ENCODE measurements around the gene ABLIM3. TPM values are rescaled to one million over a fixed set of nuclear protein-coding genes. Genes with fewer than 3 reads are reported as not detected.
"Not testable (repeated sequence)": the region's sequence is repeated elsewhere in the genome, so short reads cannot be mapped to it uniquely, and the experiment has no call there.

The ABLIM3 gene
- total and polyA plus RNA-seq, 2 of the 13 experiments (the other 11 are each of a cell fraction or from before 2014, with no cell fraction given): 0.53 to 6.3 TPM

GRCh38 chr5:149187617-149188016, 46.3 kb downstream of the ABLIM3 start:
- H3K9me3 ChIP-seq (ENCODE audit: low read length); H3K9ac ChIP-seq (ENCODE audit: insufficient read depth, low read depth, low read length); intact Hi-C loops (cut with micrococcal nuclease; ENCODE audit: unreplicated experiment); POLR2A ChIA-PET; H3K79me2 ChIP-seq (ENCODE audit: insufficient read depth, low read length); H3K4me2 ChIP-seq (ENCODE audit: low read depth, low read length); ATAC-seq; H3K27me3 ChIP-seq (ENCODE audit: control insufficient read depth in 1 of 2, insufficient read depth in 2 of 2, low read length in 2 of 2); DNase-seq (ENCODE audit: low spot score); in situ Hi-C loops (cut with HindIII; ENCODE audit: extremely low pct_ligation_motif_present, low pct_unique_long_range_greater_than_20kb); H3K4me1 ChIP-seq (ENCODE audit: insufficient read depth, low read length); H3K36me3 ChIP-seq (replicated peaks in 1 of 2; ENCODE audit: control insufficient read depth in 1 of 2, insufficient read depth in 2 of 2, low read length in 2 of 2); FAIRE-seq; CTCF ChIA-PET (ENCODE audit: low intra/inter-chr PET ratio, low total read pairs); BruUV-seq (replicated peaks); H3K4me3 ChIP-seq (replicated peaks in 1 of 3; ENCODE audit: insufficient read depth in 1 of 3, low read depth in 2 of 3, low read length in 3 of 3); H3K27ac ChIP-seq (ENCODE audit: extremely low read length, insufficient read depth, low read length); H4K20me1 ChIP-seq (ENCODE audit: insufficient read depth, low read length); H2AFZ ChIP-seq (ENCODE audit: low read length): not testable (repeated sequence)
- WGBS (ENCODE audit: low lambda C conversion rate): 94% methylated on average over 10 of the region's 10 CpGs

GRCh38 chr5:149188383-149188782, 47.1 kb downstream of the ABLIM3 start:
- ChIA-PET CTCF (ENCODE audit: low intra/inter-chr PET ratio, low total read pairs) (no interaction called here), POLR2A (no interaction called here)
- H3K4me3 ChIP-seq (replicated peaks in 1 of 3; ENCODE audit: insufficient read depth in 1 of 3, low read depth in 2 of 3, low read length in 3 of 3): no peak overlapping the region
- TF ChIP-seq PAWR (CRISPR knock-in tag; IDR thresholded peaks at IDR 0.05; ENCODE audit: borderline replicate concordance): no peak
- TF ChIP-seq ZNF639 (CRISPR knock-in tag; conservative IDR thresholded peaks at IDR 0.05): no peak
- TF ChIP-seq EHMT2 (IDR thresholded peaks at IDR 0.05; ENCODE audit: borderline replicate concordance, low read depth, low read length): no peak
- TF ChIP-seq ZBTB1 (CRISPR knock-in tag; IDR thresholded peaks at IDR 0.05; ENCODE audit: borderline replicate concordance): no peak
- TF ChIP-seq JUNB (CRISPR knock-in tag; IDR thresholded peaks at IDR 0.05; ENCODE audit: borderline replicate concordance): no peak
- no peak for TF ChIP-seq PRDM15 (CRISPR knock-in tag; IDR thresholded peaks at IDR 0.05)
- TF ChIP-seq ZNF792 (CRISPR knock-in tag; IDR thresholded peaks at IDR 0.05): no peak
- ATAC-seq: no peak
- H3K36me3 ChIP-seq (replicated peaks in 1 of 2; ENCODE audit: control insufficient read depth in 1 of 2, insufficient read depth in 2 of 2, low read length in 2 of 2): no peaks in the 10 kb centered on the region
- BruUV-seq (replicated peaks): no TSS peak
- no peak for FAIRE-seq
- no peak for DNase-seq (ENCODE audit: low spot score)
- 0 out of 2 replicates have a peak, but pooled peaks cover 8% of the 10 kb centered on the region for H3K4me1 ChIP-seq (ENCODE audit: insufficient read depth, low read length)
- 91% methylated on average over 3 of the region's 3 CpGs for WGBS (ENCODE audit: low lambda C conversion rate)
- no peaks in the 10 kb centered on the region for H3K27me3 ChIP-seq (ENCODE audit: control insufficient read depth in 1 of 2, insufficient read depth in 2 of 2, low read length in 2 of 2)
- in situ Hi-C loops (cut with HindIII; ENCODE audit: extremely low pct_ligation_motif_present, low pct_unique_long_range_greater_than_20kb) (no loop called here), intact Hi-C loops (cut with micrococcal nuclease; ENCODE audit: unreplicated experiment) (no loop called here)
- no peaks in the 10 kb centered on the region for H3K79me2 ChIP-seq (ENCODE audit: insufficient read depth, low read length)
- H3K9ac ChIP-seq (ENCODE audit: insufficient read depth, low read depth, low read length): no peak overlapping the region
- no peaks in the 10 kb centered on the region for H3K9me3 ChIP-seq (ENCODE audit: low read length)
- no peak overlapping the region for H3K27ac ChIP-seq (ENCODE audit: extremely low read length, insufficient read depth, low read length)
- H4K20me1 ChIP-seq (ENCODE audit: insufficient read depth, low read length): no peaks in the 10 kb centered on the region
- no peak overlapping the region for H2AFZ ChIP-seq (ENCODE audit: low read length)
- no peak overlapping the region for H3K4me2 ChIP-seq (ENCODE audit: low read depth, low read length)
